ENCODE results near the gene ZCCHC14. TPM values are rescaled to one million over a fixed set of nuclear protein-coding genes. Genes with fewer than 3 reads are reported as not detected.

ZCCHC14 gene
- total RNA-seq, 2 donors from 2014 or later: 18.9 to 54.4 TPM

GRCh38 chr16:87409153-87409552 lies 83.7 kb downstream of the ZCCHC14 start:
- Histone ChIP-seq H3K27ac (no peak overlapping the region), H3K9me3 (no peaks in the 10 kb centered on the region), H3K4me3 (no peak overlapping the region), H3K27me3 (no peaks in the 10 kb centered on the region), H3K36me3 (replicated peaks in 1 of 2; ENCODE audit: insufficient read depth in 1 of 2, low read depth in 2 of 2) (peaks cover 19 to 39% of the 10 kb centered on the region in 2 donors), H3K4me1 (no peaks in the 10 kb centered on the region)
- DNase-seq: no peak
- no peak for TF ChIP-seq POLR2A (IDR thresholded peaks at IDR 0.05)
- no peak for TF ChIP-seq CTCF (IDR thresholded peaks at IDR 0.05)
- intact Hi-C loops (cut with DNase I): no loop called here
- WGBS, 2 donors: 84 to 87% methylated on average over 13 of the region's 13 CpGs
- ATAC-seq: no peak

GRCh38 chr16:87407511-87408112 lies 85.2 kb downstream of the ZCCHC14 start:
- intact Hi-C loops (cut with DNase I): no loop called here
- H3K27me3 ChIP-seq: no peaks in the 10 kb centered on the region
- H3K4me1 ChIP-seq: no peaks in the 10 kb centered on the region
- WGBS, 2 donors: 82 to 88% methylated on average over 26 of the region's 26 CpGs
- TF ChIP-seq POLR2A (IDR thresholded peaks at IDR 0.05): no peak
- TF ChIP-seq CTCF (IDR thresholded peaks at IDR 0.05): no peak
- no peak overlapping the region for H3K4me3 ChIP-seq
- peak overlapping the region in 1 of 4 donors; percentile 15 for H3K27ac ChIP-seq
- DNase-seq: peak in 3 of 4 donors; percentile 33 to 53 (median 37)
- peak; percentile 34 for ATAC-seq
- no peaks in the 10 kb centered on the region for H3K9me3 ChIP-seq
- peaks cover 14 to 37% of the 10 kb centered on the region in 2 donors for H3K36me3 ChIP-seq (replicated peaks in 1 of 2; ENCODE audit: insufficient read depth in 1 of 2, low read depth in 2 of 2)

GRCh38 chr16:87406495-87407088 lies 86.2 kb downstream of the ZCCHC14 start:
- no peak for ATAC-seq
- H3K27me3 ChIP-seq: no peaks in the 10 kb centered on the region
- intact Hi-C loops (cut with DNase I): no loop called here
- H3K4me1 ChIP-seq: no peaks in the 10 kb centered on the region
- H3K9me3 ChIP-seq: no peaks in the 10 kb centered on the region
- no peak overlapping the region for H3K27ac ChIP-seq
- WGBS, 2 donors: 91 to 93% methylated on average over 14 of the region's 14 CpGs
- TF ChIP-seq POLR2A (IDR thresholded peaks at IDR 0.05) (no peak), CTCF (IDR thresholded peaks at IDR 0.05) (no peak)
- H3K36me3 ChIP-seq (replicated peaks in 1 of 2; ENCODE audit: insufficient read depth in 1 of 2, low read depth in 2 of 2): peaks cover 7 to 27% of the 10 kb centered on the region in 2 donors
- no peak overlapping the region for H3K4me3 ChIP-seq
- no peak for DNase-seq

- H3K27ac ChIP-seq: no peak overlapping the region
- no peaks in the 10 kb centered on the region for H3K9me3 ChIP-seq
- DNase-seq (no peak), ATAC-seq (peak; percentile 19)
- no peak overlapping the region for H3K4me3 ChIP-seq
- H3K4me1 ChIP-seq: no peaks in the 10 kb centered on the region
- H3K36me3 ChIP-seq (replicated peaks in 1 of 2; ENCODE audit: insufficient read depth in 1 of 2, low read depth in 2 of 2): peaks cover 7 to 18% of the 10 kb centered on the region in 2 donors
- 92% methylated on average over 17 to 19 of the region's 19 CpGs for WGBS, 2 donors
- intact Hi-C loops (cut with DNase I): no loop called here
- TF ChIP-seq POLR2A (IDR thresholded peaks at IDR 0.05) (no peak), CTCF (IDR thresholded peaks at IDR 0.05) (no peak)
- no peaks in the 10 kb centered on the region for H3K27me3 ChIP-seq
Observed at GRCh38 chr16:87404764-87405625, 87.8 kb downstream of the ZCCHC14 start.
